Suprapubic skin (tissue), 4 donors: ENCODE data around the gene BPNT1. TPM values are rescaled to one million over a fixed set of nuclear protein-coding genes. Genes with fewer than 3 reads are reported as not detected.
A peak's percentile ranks its signal among the peaks of the same experiment; 100 is the strongest.

Source experiments
- DNase-seq, 2 donors: peaks; one replicate each; pipeline ENCODE4 v3.0.0-alpha.2; 2019; ENCODE audit warnings: low spot score in 2 of 2
- H3K27ac ChIP-seq: fragments of 200-600 bp; sonication (generic); one replicate; pipeline ENCODE4 v1.5.1; 2019
- H3K27me3 ChIP-seq: fragments of 200-600 bp; sonication (generic); one replicate; pipeline ENCODE4 v1.5.1; 2019
- H3K36me3 ChIP-seq: fragments of 200-600 bp; sonication (generic); one replicate; pipeline ENCODE4 v1.5.1; 2019
- H3K4me1 ChIP-seq: fragments of 200-600 bp; sonication (generic); one replicate; pipeline ENCODE4 v1.5.1; 2019
- H3K4me3 ChIP-seq: fragments of 200-600 bp; sonication (generic); one replicate; pipeline ENCODE4 v1.5.1; 2019; ENCODE audit warnings: mild to moderate bottlenecking
- H3K9me3 ChIP-seq: fragments of 200-600 bp; sonication (generic); one replicate; pipeline ENCODE4 v1.5.1; 2019
- EP300 ChIP-seq: sonication (generic); formaldehyde crosslinking; IDR thresholded peaks from one replicate; pipeline ENCODE4 v1.6.1; 2017; ENCODE audit warnings: antibody characterized with exemption
- POLR2A ChIP-seq, 2 donors: fragments of 450-650 bp; IDR thresholded peaks; one replicate each; pipeline ENCODE4 v1.6.1; 2017; ENCODE audit warnings: antibody characterized with exemption in 2 of 2, mild to moderate bottlenecking in 2 of 2, moderate library complexity in 2 of 2
- POLR2AphosphoS5 ChIP-seq, 3 donors: sonication (generic); formaldehyde crosslinking; IDR thresholded peaks; one replicate each; pipeline ENCODE4 v1.6.1; 2017; ENCODE audit warnings: antibody characterized with exemption in 3 of 3
- WGBS: methylation state at CpG from one replicate; pipeline ENCODE4 v1.1.5; 2018; 5-methylcytosine and 5-hydroxymethylcytosine counted together
- total RNA-seq, 4 donors: library from RNA; depleted of rRNA; stranded (reverse); fragments of >200 nt; gene quantifications; one replicate each; pipeline ENCODE4 v1.1.0, GENCODE V29; 2016
- TF ChIP-seq, protein P1 (sequence below), 2 donors: fragments of 200-600 bp in 1 of 2; fragments of 450-650 bp in 1 of 2; sonication (generic) in 1 of 2; IDR thresholded peaks; one replicate each; pipeline ENCODE4 v1.5.1; 2016 to 2019; ENCODE audit warnings: antibody characterized with exemption in 2 of 2, mild to moderate bottlenecking in 1 of 2, moderate library complexity in 1 of 2

Gene BPNT1
- total RNA-seq, 4 donors from 2014 or later: 18.4 to 25.6 (median 20.2) TPM

DNA sequence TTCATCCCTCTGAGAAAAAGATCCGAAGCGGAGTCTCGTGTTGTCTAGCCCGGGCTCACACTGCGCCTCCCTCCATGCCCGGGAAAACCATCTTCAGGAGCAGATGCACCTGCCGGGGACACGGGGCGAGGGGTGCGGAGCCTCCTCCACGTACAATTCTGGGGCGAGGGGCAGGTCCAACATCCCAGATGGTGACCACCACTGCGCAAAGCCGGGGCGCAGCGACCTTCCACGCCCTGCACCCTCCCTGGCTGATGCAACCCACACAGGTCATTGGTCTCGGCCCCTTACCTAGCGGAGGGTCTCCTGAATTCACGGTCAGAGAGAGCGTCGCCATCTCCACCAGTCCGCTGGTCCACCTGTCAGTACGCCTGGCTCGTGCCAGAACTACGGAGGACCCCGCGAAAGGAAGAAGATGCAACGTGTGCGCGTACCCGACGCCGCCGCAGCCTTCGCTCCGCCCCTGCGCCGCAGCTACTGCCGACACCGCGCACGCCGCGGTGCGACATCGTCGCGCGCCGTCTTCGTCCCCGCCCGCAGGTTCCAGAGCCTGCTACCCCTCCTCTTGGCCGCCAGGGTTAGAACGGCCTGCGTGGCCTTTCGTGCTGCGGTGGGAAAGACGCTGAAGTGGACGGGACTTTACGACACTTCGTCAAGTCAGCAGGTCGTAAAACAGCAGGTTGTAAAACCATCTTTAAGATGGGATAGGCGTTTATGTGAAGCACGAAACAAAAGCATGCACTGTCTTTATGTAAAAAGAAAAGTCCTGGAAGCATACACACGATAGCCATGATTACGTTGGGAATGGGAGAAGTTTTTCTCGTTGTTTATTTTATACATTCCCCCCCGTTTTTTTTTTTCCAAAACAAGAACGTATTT, 43.3 kb downstream of the BPNT1 start, which contains the start of gene EPRS1:
EPRS1 (minus strand) TSS at position 454 of the 879 bp plus-strand sequence; CDS start at position 337, 117 bp downstream.
- H3K27me3 ChIP-seq: no peaks in the 10 kb centered on the region
- peak within 1 kb of the TSS; percentile 86 for H3K4me3 ChIP-seq
- peak within 1 kb of the TSS; percentile 85 for H3K27ac ChIP-seq
- peak; percentile 94 for DNase-seq
- TF ChIP-seq, protein P1, sequence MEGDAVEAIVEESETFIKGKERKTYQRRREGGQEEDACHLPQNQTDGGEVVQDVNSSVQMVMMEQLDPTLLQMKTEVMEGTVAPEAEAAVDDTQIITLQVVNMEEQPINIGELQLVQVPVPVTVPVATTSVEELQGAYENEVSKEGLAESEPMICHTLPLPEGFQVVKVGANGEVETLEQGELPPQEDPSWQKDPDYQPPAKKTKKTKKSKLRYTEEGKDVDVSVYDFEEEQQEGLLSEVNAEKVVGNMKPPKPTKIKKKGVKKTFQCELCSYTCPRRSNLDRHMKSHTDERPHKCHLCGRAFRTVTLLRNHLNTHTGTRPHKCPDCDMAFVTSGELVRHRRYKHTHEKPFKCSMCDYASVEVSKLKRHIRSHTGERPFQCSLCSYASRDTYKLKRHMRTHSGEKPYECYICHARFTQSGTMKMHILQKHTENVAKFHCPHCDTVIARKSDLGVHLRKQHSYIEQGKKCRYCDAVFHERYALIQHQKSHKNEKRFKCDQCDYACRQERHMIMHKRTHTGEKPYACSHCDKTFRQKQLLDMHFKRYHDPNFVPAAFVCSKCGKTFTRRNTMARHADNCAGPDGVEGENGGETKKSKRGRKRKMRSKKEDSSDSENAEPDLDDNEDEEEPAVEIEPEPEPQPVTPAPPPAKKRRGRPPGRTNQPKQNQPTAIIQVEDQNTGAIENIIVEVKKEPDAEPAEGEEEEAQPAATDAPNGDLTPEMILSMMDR (IDR thresholded peaks at IDR 0.05): peak; percentile 84 to 88
- TF ChIP-seq EP300 (no peak), POLR2AphosphoS5 (IDR thresholded peaks at IDR 0.05) (peak; percentile 11 to 77 (median 71))
- H3K4me1 ChIP-seq: peaks cover 24% of the 10 kb centered on the region
- no peaks in the 10 kb centered on the region for H3K9me3 ChIP-seq
- H3K36me3 ChIP-seq: peaks cover 3% of the 10 kb centered on the region
- under 1% methylated on average over 26 of the region's 71 CpGs for WGBS

DNA sequence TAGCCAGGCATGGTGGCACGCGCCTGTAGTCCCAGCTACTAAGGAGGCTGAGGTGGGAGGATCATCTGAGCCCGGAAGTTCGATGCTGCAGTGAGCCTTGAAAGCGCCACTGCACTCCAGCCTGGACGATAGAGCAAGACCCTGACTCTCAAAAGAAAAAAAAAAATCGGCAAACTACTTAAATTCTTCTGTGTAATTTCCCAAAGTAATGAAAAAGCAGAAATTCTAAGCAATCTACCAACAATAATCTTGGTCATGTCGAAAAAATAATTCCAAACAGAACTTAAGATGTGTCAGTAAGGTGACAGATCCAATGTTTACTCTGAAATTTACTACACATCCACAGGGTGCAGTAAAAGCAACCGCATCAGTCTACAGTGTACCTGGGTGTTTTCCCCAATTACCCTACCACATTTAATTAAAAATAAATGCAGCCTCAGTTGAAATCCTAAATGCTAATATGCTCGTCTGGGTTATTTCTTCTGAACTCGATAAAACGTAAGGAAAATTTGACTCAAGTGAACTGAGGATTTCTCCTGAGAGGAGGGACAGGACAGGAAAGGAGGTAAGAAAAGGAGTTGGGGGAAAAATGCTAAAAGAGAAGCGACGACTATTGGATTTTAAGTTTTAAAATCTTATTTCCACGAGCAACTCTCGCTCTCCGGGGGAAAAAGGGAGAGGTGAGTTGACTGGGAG, 44.1 kb downstream of the BPNT1 start:
- peaks cover 24% of the 10 kb centered on the region for H3K4me1 ChIP-seq
- 28% methylated on average over 17 of the region's 17 CpGs for WGBS
- peak overlapping the region; percentile 86 for H3K4me3 ChIP-seq
- no peak for DNase-seq
- peaks cover 4% of the 10 kb centered on the region for H3K36me3 ChIP-seq
- no peaks in the 10 kb centered on the region for H3K27me3 ChIP-seq
- no peaks in the 10 kb centered on the region for H3K9me3 ChIP-seq
- TF ChIP-seq POLR2AphosphoS5 (IDR thresholded peaks at IDR 0.05) (no peak), POLR2A (IDR thresholded peaks at IDR 0.05) (no peak), EP300 (no peak)
- TF ChIP-seq, protein P1 (IDR thresholded peaks at IDR 0.05): no peak
- H3K27ac ChIP-seq: peak overlapping the region; percentile 85

DNA sequence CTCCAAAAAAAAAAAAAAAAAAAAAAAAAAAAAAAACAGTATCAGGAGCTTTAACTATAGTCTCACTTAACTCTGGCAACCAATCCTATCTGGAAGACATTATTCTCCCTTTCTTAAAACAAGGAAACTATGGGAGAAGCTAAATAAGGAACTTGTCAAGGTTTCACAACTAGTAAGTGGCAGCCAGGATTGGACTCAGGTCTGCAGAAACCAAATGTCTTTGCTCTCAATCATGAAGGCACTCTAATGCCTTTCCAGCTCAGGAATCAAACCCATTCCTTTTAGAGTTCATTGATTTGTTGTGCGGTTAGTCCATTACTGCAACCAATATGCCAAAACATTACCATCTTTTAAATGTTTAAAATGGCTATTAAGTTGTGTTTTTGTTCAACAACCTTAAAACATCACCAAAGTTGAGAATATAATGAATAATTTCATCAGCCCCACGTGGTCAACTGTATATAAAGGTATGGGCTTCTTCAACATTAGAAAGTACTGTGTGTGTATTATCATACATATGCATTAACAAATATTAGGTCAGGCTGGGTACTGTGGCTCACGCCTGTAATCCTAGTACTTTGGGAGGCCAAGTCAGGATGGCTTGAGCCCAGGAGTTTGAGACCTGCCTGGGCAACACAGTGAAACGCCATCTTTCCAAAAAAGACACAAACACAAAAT, 44.8 kb downstream of the BPNT1 start:
- Histone ChIP-seq H3K36me3 (peaks cover 11% of the 10 kb centered on the region), H3K9me3 (no peaks in the 10 kb centered on the region), H3K4me1 (peaks cover 24% of the 10 kb centered on the region), H3K4me3 (peak overlapping the region; percentile 86), H3K27ac (no peak overlapping the region), H3K27me3 (no peaks in the 10 kb centered on the region)
- WGBS: 58% methylated on average over 4 of the region's 4 CpGs
- TF ChIP-seq, protein P1 (IDR thresholded peaks at IDR 0.05): no peak
- TF ChIP-seq EP300 (no peak), POLR2AphosphoS5 (IDR thresholded peaks at IDR 0.05) (no peak), POLR2A (IDR thresholded peaks at IDR 0.05) (no peak)
- no peak for DNase-seq

DNA sequence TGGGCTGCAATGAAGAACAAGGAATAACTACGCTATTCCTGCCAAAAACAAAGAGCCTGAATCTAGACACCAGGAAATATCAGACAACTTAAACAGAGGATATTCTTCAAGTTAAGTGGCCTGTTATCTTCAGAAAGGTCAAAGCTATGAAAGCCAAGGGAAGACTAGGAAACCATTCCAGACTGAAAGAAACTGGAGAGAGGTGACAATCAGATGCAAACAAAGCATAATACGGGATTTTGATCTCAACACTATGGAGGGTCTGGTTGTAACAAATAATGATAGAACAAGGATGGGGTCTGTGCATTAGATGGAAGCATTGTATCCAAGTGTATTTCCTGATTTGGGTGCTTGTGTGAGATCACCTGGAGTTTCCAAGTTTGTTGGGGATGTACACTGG, 45.9 kb downstream of the BPNT1 start:
- H3K27ac ChIP-seq: no peak overlapping the region
- peaks cover 22% of the 10 kb centered on the region for H3K36me3 ChIP-seq
- DNase-seq: no peak
- no peak overlapping the region for H3K4me3 ChIP-seq
- no peaks in the 10 kb centered on the region for H3K27me3 ChIP-seq
- TF ChIP-seq POLR2AphosphoS5 (IDR thresholded peaks at IDR 0.05): no peak
- TF ChIP-seq, protein P1 (IDR thresholded peaks at IDR 0.05): no peak
- TF ChIP-seq EP300: no peak
- no peak for TF ChIP-seq POLR2A (IDR thresholded peaks at IDR 0.05)
- WGBS: 89% methylated on average over 2 of the region's 2 CpGs
- H3K9me3 ChIP-seq: no peaks in the 10 kb centered on the region
- peaks cover 24% of the 10 kb centered on the region for H3K4me1 ChIP-seq
